GM13976 (cell line): ENCODE data around the gene DCTD.

ENCODE experiments used
- DNase-seq: peaks from one replicate; pipeline ENCODE4 v3.0.0; 2012; ENCODE audit warnings: low spot score
- in situ Hi-C: fragments of 300-500 bp; cut with MboI; formaldehyde crosslinking; loops from one replicate; pipeline ENCODE4 v1.12.0; 2022; ENCODE audit warnings: low sequenced_read_pairs, mixed read lengths, inconsistent platforms; ENCODE audit not compliant: unreplicated experiment
- TF ChIP-seq, protein P1 (sequence below): IDR thresholded peaks from 2 replicates; pipeline ENCODE4 v1.5.1; 2012; ENCODE audit warnings: borderline replicate concordance, mild to moderate bottlenecking; ENCODE audit not compliant: insufficient read depth; ENCODE audit errors: extremely low read depth, missing control alignments, control extremely low read depth

Gene DCTD

DNA sequence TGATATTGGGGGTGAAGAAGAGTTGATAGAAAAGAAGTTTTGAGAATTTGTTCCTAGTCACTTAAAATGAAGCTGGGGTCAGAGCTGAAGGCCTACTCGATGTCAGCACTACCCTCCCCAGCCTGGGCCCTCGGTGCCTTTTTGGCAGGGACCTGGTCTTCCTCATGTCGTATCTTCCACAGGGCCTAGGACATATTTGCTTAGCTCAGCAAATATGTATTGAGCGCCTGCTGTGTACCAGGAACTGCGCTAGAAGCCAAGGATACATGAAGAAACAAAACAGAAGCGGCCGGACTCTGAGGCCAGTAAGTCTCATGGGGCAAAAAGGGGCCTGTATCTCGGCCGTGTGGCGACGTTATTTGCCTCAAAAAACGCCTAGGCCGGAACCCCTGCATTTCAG is 44.3 kb downstream of the DCTD start:
- DNase-seq = no peak
- in situ Hi-C loops = no loop called here
- TF ChIP-seq, protein P1, sequence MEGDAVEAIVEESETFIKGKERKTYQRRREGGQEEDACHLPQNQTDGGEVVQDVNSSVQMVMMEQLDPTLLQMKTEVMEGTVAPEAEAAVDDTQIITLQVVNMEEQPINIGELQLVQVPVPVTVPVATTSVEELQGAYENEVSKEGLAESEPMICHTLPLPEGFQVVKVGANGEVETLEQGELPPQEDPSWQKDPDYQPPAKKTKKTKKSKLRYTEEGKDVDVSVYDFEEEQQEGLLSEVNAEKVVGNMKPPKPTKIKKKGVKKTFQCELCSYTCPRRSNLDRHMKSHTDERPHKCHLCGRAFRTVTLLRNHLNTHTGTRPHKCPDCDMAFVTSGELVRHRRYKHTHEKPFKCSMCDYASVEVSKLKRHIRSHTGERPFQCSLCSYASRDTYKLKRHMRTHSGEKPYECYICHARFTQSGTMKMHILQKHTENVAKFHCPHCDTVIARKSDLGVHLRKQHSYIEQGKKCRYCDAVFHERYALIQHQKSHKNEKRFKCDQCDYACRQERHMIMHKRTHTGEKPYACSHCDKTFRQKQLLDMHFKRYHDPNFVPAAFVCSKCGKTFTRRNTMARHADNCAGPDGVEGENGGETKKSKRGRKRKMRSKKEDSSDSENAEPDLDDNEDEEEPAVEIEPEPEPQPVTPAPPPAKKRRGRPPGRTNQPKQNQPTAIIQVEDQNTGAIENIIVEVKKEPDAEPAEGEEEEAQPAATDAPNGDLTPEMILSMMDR = no peak

DNA sequence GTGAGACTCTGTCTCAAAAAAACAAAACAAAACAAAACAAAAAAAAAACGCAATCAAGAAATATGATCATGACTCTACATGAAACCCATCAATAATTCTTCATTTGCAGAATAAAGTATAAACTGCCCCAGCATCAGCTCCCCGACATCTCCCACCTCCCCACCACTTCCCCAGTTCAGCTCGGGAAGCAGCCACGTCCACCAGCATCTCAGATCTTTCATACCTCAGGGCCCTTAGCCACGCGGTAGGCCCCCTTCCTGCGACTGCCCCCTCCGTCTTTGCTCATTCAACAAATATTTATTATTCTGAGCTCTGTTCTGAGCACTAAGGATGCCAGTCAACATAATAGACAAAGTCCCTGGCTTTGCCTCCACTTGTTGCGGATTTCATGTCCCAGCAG is 45.6 kb downstream of the DCTD start:
- in situ Hi-C loops = no loop called here
- TF ChIP-seq, protein P1 = no peak
- no peak for DNase-seq

DNA sequence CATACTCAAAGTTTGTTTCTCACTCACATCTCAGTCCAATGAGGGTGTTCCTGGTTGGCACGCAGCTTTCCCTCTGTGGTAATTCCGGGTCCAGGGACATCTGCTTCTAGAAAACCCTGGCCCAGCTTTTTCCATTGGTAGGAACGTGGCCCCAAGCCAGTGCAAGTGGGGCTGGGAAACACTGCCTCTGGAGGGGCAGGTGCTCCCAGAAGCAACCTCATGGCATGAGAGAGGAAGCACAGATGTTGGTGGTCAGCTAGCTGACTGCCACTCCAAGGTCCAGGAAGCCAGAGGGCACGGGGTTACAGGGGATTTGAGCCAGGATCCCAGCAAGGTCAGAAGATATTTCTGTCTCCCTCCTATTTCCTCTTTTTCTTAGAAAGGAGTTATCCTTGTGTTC is 47.5 kb downstream of the DCTD start:
- TF ChIP-seq, protein P1 = no peak
- no peak for DNase-seq
- in situ Hi-C loops = no loop called here

DNA sequence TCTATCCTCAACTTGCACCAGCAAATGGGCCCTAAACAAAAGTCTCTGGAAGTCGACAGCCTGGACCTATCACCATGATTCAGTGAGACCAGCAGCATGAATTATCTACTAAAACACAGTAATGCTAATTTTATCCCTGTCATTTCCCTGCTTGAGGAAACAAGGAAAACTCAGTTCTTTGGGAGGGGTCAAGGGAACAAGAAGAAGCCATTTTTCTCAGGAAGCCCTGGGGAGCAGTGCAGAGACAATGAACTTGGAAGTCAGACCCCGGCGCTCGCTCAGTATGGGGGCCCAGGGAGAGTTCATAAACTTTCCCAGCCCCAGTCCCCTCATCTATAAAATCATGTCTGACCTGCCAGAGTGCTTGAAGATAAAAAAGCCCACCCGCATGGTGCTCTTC is 50.4 kb downstream of the DCTD start:
- no peak for DNase-seq
- in situ Hi-C loops = no loop called here
- TF ChIP-seq, protein P1 = no peak

DNA sequence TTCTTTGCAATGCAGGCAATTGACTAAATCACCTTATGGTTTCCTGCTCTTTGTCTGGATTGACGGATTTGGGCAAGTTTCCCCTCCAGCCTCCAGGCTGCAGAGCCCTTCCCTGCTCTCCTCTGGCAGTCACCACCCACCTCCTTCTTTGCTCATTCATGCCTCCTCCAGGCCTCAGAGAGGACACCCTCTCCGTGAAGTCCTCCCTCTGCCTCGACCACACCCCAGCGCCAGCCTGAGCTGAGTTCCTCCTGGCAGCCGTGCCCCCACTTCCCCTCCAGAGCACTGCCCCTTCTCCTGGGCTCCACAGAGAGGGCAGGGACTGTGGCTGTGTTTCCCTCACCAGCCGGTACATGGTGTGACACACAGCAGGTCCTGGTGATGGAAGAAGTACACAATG is 53.7 kb downstream of the DCTD start:
- in situ Hi-C loops = no loop called here
- TF ChIP-seq, protein P1 = no peak
- DNase-seq = no peak

DNA sequence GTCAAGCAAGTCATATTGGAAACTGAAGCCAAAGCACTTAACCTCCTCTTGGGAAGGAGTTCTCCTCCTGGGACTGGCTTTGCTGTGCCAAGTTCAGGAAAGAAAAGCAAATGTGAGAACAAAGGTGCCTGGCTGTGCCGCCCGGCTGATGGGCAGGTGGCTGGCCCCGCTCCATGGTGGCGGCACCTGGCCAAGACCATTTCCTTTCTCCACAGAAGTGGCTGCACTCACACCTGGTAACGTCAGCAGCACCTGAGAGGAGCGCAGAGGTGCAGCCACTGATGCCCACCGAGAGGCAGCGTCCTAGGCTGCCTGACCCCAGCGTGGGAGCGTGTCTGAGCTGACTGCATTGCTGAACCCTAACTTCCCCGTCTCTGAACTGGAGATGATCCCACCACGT is 54.3 kb downstream of the DCTD start:
- in situ Hi-C loops = no loop called here
- TF ChIP-seq, protein P1 = no peak
- no peak for DNase-seq
